Mesendoderm (in vitro differentiated cells): Measurements from ENCODE around the gene VCAN.

Source experiments
- DNase-seq: peaks from one replicate; pipeline ENCODE4 v3.0.0; 2013
- H2AK5ac ChIP-seq: 2 replicates; pipeline ENCODE4 v1.6.1; 2013; ENCODE audit warnings: low read length, inconsistent platforms
- H2BK120ac ChIP-seq: 2 replicates; pipeline ENCODE4 v1.6.1; 2013; ENCODE audit warnings: low read depth, mild to moderate bottlenecking, low read length, moderate library complexity, mixed read lengths
- H2BK15ac ChIP-seq: replicated peaks from 2 replicates; pipeline ENCODE4 v1.6.1; 2013; ENCODE audit warnings: low read depth, mild to moderate bottlenecking, moderate library complexity
- H2BK5ac ChIP-seq: 2 replicates; pipeline ENCODE4 v1.6.1; 2013; ENCODE audit warnings: low read length, inconsistent platforms
- H3K18ac ChIP-seq: 2 replicates; pipeline ENCODE4 v1.6.1; 2013; ENCODE audit warnings: mild to moderate bottlenecking, low read length, mixed read lengths
- H3K23ac ChIP-seq: one replicate; pipeline ENCODE4 v1.6.1; 2013; ENCODE audit warnings: low read length
- H3K27ac ChIP-seq: 2 replicates; pipeline ENCODE4 v1.5.1; 2013; ENCODE audit warnings: low read depth, mild to moderate bottlenecking, inconsistent platforms, low read length, moderate library complexity
- H3K27me3 ChIP-seq: 2 replicates; pipeline ENCODE4 v1.6.1; 2013; ENCODE audit warnings: low read length, control low read depth, mild to moderate bottlenecking, inconsistent platforms; ENCODE audit not compliant: insufficient read depth, poor library complexity
- H3K36me3 ChIP-seq: 2 replicates; pipeline ENCODE4 v1.6.1; 2013; ENCODE audit warnings: low read length, inconsistent platforms; ENCODE audit not compliant: control insufficient read depth, insufficient read depth
- H3K4ac ChIP-seq: one replicate; pipeline ENCODE4 v1.6.1; 2013; ENCODE audit warnings: low read depth, mild to moderate bottlenecking, low read length, moderate library complexity
- H3K4me1 ChIP-seq: 2 replicates; pipeline ENCODE4 v1.6.1; 2013; ENCODE audit warnings: low read depth, low read length, inconsistent platforms; ENCODE audit not compliant: control insufficient read depth
- H3K4me2 ChIP-seq: 2 replicates; pipeline ENCODE4 v1.6.1; 2013; ENCODE audit warnings: low read length
- H3K4me3 ChIP-seq: 2 replicates; pipeline ENCODE4 v1.5.1; 2013; ENCODE audit warnings: mild to moderate bottlenecking, low read length
- H3K56ac ChIP-seq: one replicate; pipeline ENCODE4 v1.6.1; 2013; ENCODE audit warnings: low read length
- H3K79me1 ChIP-seq: 2 replicates; pipeline ENCODE4 v1.6.1; 2013; ENCODE audit warnings: low read length, inconsistent platforms
- H3K79me2 ChIP-seq: 2 replicates; pipeline ENCODE4 v1.6.1; 2013; ENCODE audit warnings: mild to moderate bottlenecking, low read length; ENCODE audit not compliant: control insufficient read depth, insufficient read depth
- H3K9ac ChIP-seq: 2 replicates; pipeline ENCODE4 v1.6.1; 2013; ENCODE audit warnings: low read length, inconsistent platforms
- H4K5ac ChIP-seq: one replicate; pipeline ENCODE4 v1.6.1; 2013; ENCODE audit warnings: low read length
- H4K8ac ChIP-seq: one replicate; pipeline ENCODE4 v1.6.1; 2013; ENCODE audit warnings: low read depth, mild to moderate bottlenecking, control low read depth, low read length, moderate library complexity
- WGBS: extraction: QIAGEN DNeasy Blood & Tissue Kit; methylation state at CpG from one replicate; pipeline ENCODE4 v1.1.7; 2013; ENCODE audit warnings: low lambda C conversion rate, missing lambda C conversion rate; ENCODE audit not compliant: insufficient coverage; ENCODE audit errors: extremely low coverage; 5-methylcytosine and 5-hydroxymethylcytosine counted together

VCAN gene

DNA sequence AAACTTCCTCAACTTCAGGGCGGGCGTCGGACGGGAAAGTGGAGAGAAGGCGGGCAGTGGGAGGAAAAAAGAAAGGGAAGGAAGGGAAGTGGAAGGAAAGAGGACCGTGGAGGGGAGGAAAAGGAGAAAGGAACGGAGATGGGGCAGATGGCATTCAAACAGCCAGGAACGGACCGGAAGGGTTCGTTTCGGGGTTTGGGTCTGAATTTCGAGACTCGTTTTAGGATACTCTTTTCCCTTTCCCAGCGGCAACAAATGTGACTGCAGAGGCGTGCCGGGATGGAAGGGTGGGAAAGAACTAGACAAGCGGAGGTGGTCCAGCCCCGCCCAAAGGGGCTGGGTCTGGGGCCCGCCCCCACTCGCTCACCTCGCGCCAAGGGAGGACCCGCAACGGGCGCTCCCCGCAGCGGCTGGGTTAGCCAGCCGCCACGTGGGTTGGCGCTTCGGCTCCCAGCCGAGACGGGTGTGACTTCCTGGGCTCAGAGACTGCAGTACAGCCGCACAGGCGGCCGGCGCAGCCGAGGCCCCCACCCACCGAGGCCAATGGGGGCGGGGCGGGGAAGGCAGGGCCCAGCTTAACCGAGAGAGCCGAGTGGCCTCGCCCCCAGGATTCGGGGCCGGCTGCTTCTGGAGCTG, 2.7 kb downstream of the VCAN start:
- Histone ChIP-seq H3K79me1 (no peaks in the 10 kb centered on the region), H3K4me3 (peak overlapping the region; percentile 37), H3K4me1 (peaks cover 10% of the 10 kb centered on the region), H4K8ac (no peak overlapping the region), H3K27me3 (no peaks in the 10 kb centered on the region), H3K56ac (peak overlapping the region; percentile 92), H4K5ac (no peak overlapping the region), H2BK120ac (no peak overlapping the region), H3K18ac (no peak overlapping the region), H2BK15ac (no peak overlapping the region), H3K4ac (no peak overlapping the region), H3K4me2 (peak overlapping the region; percentile 75), H3K9ac (peak overlapping the region; percentile 80), H2AK5ac (no peak overlapping the region), H3K27ac (peak overlapping the region; percentile 92), H3K79me2 (peaks cover 24% of the 10 kb centered on the region), H3K36me3 (no peaks in the 10 kb centered on the region), H2BK5ac (peak overlapping the region; percentile 93), H3K23ac (no peak overlapping the region)
- DNase-seq: peak; percentile 98
- no CpG with 5 or more reads among the region's 46 CpGs for WGBS

GRCh38 chr5:83474991-83475390, 3.4 kb downstream of the VCAN start:
- Histone ChIP-seq H2BK15ac (no peak overlapping the region), H2BK5ac (peak overlapping the region; percentile 31), H3K9ac (peak overlapping the region; percentile 60), H3K4ac (no peak overlapping the region), H4K5ac (no peak overlapping the region), H2AK5ac (no peak overlapping the region), H3K18ac (peak overlapping the region; percentile 94), H3K4me3 (peak overlapping the region; percentile 14), H4K8ac (no peak overlapping the region), H2BK120ac (peak overlapping the region; percentile 74), H3K27ac (peak overlapping the region; percentile 92), H3K79me1 (no peaks in the 10 kb centered on the region), H3K23ac (no peak overlapping the region), H3K27me3 (no peaks in the 10 kb centered on the region), H3K4me1 (peaks cover 10% of the 10 kb centered on the region), H3K79me2 (peaks cover 30% of the 10 kb centered on the region), H3K56ac (peak overlapping the region; percentile 90), H3K4me2 (peak overlapping the region; percentile 22), H3K36me3 (no peaks in the 10 kb centered on the region)
- peak; percentile 71 for DNase-seq
- WGBS: no CpG with 5 or more reads among the region's 8 CpGs

- H3K27ac ChIP-seq: peak overlapping the region; percentile 92
- peaks cover 31% of the 10 kb centered on the region for H3K79me2 ChIP-seq
- H2BK120ac ChIP-seq: no peak overlapping the region
- H3K18ac ChIP-seq: peak overlapping the region; percentile 94
- H3K4me3 ChIP-seq: no peak overlapping the region
- no peak overlapping the region for H3K23ac ChIP-seq
- no peaks in the 10 kb centered on the region for H3K36me3 ChIP-seq
- peak overlapping the region; percentile 60 for H3K9ac ChIP-seq
- DNase-seq: peak; percentile 70
- H2BK15ac ChIP-seq: no peak overlapping the region
- H2BK5ac ChIP-seq: peak overlapping the region; percentile 6
- H3K4me1 ChIP-seq: peaks cover 10% of the 10 kb centered on the region
- H4K8ac ChIP-seq: no peak overlapping the region
- no peak overlapping the region for H4K5ac ChIP-seq
- no peak overlapping the region for H2AK5ac ChIP-seq
- H3K27me3 ChIP-seq: no peaks in the 10 kb centered on the region
- WGBS: no CpG with 5 or more reads among the region's 5 CpGs
- no peak overlapping the region for H3K4ac ChIP-seq
- no peaks in the 10 kb centered on the region for H3K79me1 ChIP-seq
- peak overlapping the region; percentile 90 for H3K56ac ChIP-seq
- H3K4me2 ChIP-seq: peak overlapping the region; percentile 22
Observed at GRCh38 chr5:83475391-83475863, 3.9 kb downstream of the VCAN start.

- Histone ChIP-seq H3K79me1 (no peaks in the 10 kb centered on the region), H3K56ac (peak overlapping the region; percentile 51), H3K4me1 (peaks cover 10% of the 10 kb centered on the region), H3K27ac (peak overlapping the region; percentile 24), H3K23ac (no peak overlapping the region), H3K27me3 (no peaks in the 10 kb centered on the region), H4K5ac (no peak overlapping the region), H3K36me3 (no peaks in the 10 kb centered on the region), H4K8ac (peak overlapping the region; percentile 56), H2BK120ac (no peak overlapping the region), H3K4me3 (no peak overlapping the region), H2BK15ac (no peak overlapping the region), H2AK5ac (no peak overlapping the region), H3K4ac (no peak overlapping the region), H3K18ac (peak overlapping the region; percentile 22), H2BK5ac (peak overlapping the region; percentile 13), H3K9ac (peak overlapping the region; percentile 39), H3K79me2 (peaks cover 31% of the 10 kb centered on the region), H3K4me2 (peak overlapping the region; percentile 3)
- DNase-seq: peak; percentile 44
- WGBS: no CpG with 5 or more reads among the region's 5 CpGs
Observed at GRCh38 chr5:83475935-83476814, 4.6 kb downstream of the VCAN start.

DNA sequence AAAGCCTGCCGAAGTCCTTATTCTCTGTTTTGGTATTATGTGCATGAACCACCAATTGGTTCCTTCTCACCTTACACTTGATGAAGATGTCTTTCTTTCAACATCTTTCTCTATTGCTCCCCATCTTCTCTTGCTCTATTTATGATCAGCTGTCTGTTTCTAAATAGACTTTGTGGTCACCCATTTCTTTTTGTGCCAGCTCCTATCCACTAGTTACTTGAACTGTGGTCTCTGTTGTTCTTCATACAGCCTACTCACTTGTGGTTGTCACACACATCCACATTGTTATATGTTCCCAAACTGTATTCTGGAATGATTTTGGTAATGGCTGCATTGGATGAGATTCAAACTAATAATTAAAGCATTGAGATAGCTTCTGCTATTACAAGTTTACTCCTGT, 11.4 kb downstream of the VCAN start:
- WGBS: no CpG with 5 or more reads among the region's 1 CpG
- Histone ChIP-seq H3K4me2 (no peak overlapping the region), H3K4me1 (no peaks in the 10 kb centered on the region), H3K36me3 (no peaks in the 10 kb centered on the region), H3K4me3 (no peak overlapping the region), H3K56ac (no peak overlapping the region), H2AK5ac (no peak overlapping the region), H2BK5ac (no peak overlapping the region), H3K27me3 (no peaks in the 10 kb centered on the region), H3K4ac (no peak overlapping the region), H4K5ac (no peak overlapping the region), H3K9ac (no peak overlapping the region), H3K23ac (no peak overlapping the region), H3K79me2 (peaks cover 18% of the 10 kb centered on the region), H2BK15ac (no peak overlapping the region), H3K27ac (no peak overlapping the region), H4K8ac (no peak overlapping the region), H3K18ac (no peak overlapping the region), H2BK120ac (no peak overlapping the region), H3K79me1 (no peaks in the 10 kb centered on the region)
- no peak for DNase-seq
